Parathyroid adenoma (tissue), 2 donors: Measurements from ENCODE around the gene SLC29A1.

Source experiments
- H2AFZ ChIP-seq: fragments of 300-600 bp; sonication (generic); one replicate; pipeline ENCODE4 v1.7.0; 2017; ENCODE audit warnings: antibody characterized with exemption, mild to moderate bottlenecking
- H3K27ac ChIP-seq: fragments of 300-600 bp; sonication (generic); one replicate; pipeline ENCODE4 v1.7.0; 2017
- H3K27me3 ChIP-seq: fragments of 300-600 bp; sonication (generic); one replicate; pipeline ENCODE4 v1.7.0; 2017; ENCODE audit warnings: low read length; ENCODE audit not compliant: control insufficient read depth, insufficient read depth
- H3K36me3 ChIP-seq: fragments of 300-600 bp; sonication (generic); one replicate; pipeline ENCODE4 v1.7.0; 2017; ENCODE audit warnings: low read length; ENCODE audit not compliant: control insufficient read depth, insufficient read depth
- H3K4me1 ChIP-seq: fragments of 300-600 bp; sonication (generic); one replicate; pipeline ENCODE4 v1.7.0; 2017; ENCODE audit warnings: control low read depth
- H3K4me2 ChIP-seq: fragments of 300-600 bp; sonication (generic); one replicate; pipeline ENCODE4 v1.7.0; 2017; ENCODE audit warnings: low read length
- H3K4me3 ChIP-seq: fragments of 300-600 bp; sonication (generic); one replicate; pipeline ENCODE4 v1.7.0; 2017; ENCODE audit warnings: low read depth, low read length
- H3K79me2 ChIP-seq: fragments of 300-600 bp; sonication (generic); one replicate; pipeline ENCODE4 v1.7.0; 2017; ENCODE audit warnings: control low read depth
- H3K9ac ChIP-seq: fragments of 300-600 bp; sonication (generic); one replicate; pipeline ENCODE4 v1.7.0; 2017; ENCODE audit warnings: mild to moderate bottlenecking
- H3K9me3 ChIP-seq: fragments of 300-600 bp; sonication (generic); one replicate; pipeline ENCODE4 v1.7.0; 2017; ENCODE audit warnings: low read length; ENCODE audit not compliant: control insufficient read depth
- TF ChIP-seq, protein P1 (sequence below): fragments of 300-600 bp; sonication (generic); IDR thresholded peaks from one replicate; pipeline ENCODE4 v1.7.0; 2017; ENCODE audit warnings: antibody characterized with exemption, mild to moderate bottlenecking
- donor health status: primary hyperparathyroidism.

SLC29A1 gene

DNA sequence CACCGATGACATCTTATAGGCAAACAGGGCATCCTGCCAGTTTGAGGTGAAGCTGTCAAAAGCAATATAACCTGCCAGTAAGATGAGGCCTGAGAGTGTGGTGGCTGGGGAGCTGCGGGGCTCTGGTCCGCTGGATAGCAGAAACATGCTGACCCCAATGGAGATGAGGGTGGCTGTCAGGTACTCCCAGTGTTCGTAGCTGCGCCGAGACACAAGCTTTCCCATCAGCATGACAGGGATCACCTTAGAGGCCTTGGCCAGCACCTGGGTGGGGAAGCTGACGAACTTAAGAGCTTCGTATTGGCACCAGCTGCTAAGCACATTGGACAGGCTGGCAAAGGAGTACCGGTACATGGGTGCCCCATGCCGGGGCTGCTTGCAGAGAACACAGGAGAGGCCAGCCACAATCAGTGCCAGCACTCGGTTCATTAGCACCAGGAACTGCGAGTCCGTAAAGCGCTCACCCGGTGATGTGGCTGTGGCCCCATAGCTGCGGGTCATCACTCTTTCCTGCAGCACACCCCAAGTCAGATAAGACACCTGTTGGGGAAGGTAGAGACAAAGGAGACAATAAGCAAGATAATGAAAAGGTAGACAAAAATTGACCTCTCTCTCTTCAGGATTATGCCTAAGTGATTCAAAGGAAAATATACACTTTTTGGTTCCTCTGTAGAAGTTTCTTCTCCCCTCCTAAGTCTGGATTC lies 31.9 kb downstream of the SLC29A1 start:
- Histone ChIP-seq H3K27ac (no peak overlapping the region), H3K9me3 (no peaks in the 10 kb centered on the region), H3K4me1 (peaks cover 12% of the 10 kb centered on the region), H3K27me3 (no peaks in the 10 kb centered on the region), H3K9ac (no peak overlapping the region), H3K79me2 (no peaks in the 10 kb centered on the region), H2AFZ (no peak overlapping the region), H3K4me3 (no peak overlapping the region), H3K36me3 (no peaks in the 10 kb centered on the region), H3K4me2 (no peak overlapping the region)
- TF ChIP-seq, protein P1, sequence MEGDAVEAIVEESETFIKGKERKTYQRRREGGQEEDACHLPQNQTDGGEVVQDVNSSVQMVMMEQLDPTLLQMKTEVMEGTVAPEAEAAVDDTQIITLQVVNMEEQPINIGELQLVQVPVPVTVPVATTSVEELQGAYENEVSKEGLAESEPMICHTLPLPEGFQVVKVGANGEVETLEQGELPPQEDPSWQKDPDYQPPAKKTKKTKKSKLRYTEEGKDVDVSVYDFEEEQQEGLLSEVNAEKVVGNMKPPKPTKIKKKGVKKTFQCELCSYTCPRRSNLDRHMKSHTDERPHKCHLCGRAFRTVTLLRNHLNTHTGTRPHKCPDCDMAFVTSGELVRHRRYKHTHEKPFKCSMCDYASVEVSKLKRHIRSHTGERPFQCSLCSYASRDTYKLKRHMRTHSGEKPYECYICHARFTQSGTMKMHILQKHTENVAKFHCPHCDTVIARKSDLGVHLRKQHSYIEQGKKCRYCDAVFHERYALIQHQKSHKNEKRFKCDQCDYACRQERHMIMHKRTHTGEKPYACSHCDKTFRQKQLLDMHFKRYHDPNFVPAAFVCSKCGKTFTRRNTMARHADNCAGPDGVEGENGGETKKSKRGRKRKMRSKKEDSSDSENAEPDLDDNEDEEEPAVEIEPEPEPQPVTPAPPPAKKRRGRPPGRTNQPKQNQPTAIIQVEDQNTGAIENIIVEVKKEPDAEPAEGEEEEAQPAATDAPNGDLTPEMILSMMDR = no peak

DNA sequence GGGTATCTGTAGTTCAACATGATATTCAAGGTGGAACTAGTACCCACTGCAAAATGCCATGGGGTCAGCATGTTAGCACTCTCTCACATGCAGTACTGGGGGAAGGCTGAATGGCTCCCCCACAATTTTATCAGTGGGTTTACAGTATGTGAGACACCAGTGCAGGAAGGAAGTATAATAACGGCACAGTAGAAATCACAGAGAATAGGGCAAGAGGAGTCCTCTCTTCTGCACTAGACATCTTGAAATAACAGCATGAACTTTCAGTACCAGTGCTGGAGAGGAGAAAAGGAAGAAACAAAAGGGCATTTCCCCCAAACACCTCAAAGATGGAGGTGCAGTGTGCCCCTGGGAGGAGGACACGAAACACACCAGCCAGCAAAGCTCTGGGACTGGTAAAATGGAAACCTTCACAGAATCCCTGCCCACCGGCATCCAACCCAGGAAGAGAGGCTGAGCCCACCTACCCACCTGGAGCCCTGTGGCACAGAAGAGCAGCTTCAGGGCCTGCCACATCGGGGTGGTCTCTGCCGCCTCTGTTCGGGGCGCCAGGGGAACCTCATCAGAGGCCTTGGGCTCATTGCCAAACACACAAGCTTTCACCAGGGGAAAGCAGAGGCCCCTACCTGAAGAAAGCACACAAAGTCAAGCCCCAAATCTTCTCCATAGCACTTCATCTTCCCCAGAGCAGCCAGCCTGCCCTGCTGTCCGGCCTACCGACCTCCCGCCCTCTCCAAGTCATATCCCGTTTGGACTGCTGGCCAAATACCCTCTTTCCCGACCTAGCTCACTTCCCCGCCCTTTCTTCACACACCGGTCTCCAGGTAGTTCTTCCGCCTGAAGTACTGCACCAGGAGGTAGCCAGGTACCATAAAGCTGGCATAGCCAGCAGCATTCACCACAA lies 32.7 kb downstream of the SLC29A1 start:
- Histone ChIP-seq H3K9ac (no peak overlapping the region), H3K36me3 (no peaks in the 10 kb centered on the region), H3K9me3 (no peaks in the 10 kb centered on the region), H3K27ac (peak overlapping the region; percentile 81), H3K4me2 (peak overlapping the region; percentile 60), H2AFZ (peak overlapping the region; percentile 97), H3K4me3 (peak overlapping the region; percentile 67), H3K27me3 (no peaks in the 10 kb centered on the region), H3K4me1 (peaks cover 12% of the 10 kb centered on the region), H3K79me2 (no peaks in the 10 kb centered on the region)
- TF ChIP-seq, protein P1 = no peak

DNA sequence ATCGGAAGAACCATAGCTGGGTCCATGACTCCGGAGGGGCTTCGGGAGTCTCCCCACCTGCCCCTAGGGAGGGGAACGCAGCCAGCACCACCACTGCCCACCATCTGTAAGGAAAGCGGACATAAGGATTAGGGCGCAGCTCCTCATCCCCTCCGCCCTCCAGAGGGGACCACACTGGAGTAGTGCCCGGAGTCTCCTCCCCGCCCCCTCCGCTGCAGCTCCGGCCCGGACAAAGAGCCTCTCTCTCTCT lies 33.3 kb downstream of the SLC29A1 start:
- Histone ChIP-seq H3K27me3 (no peaks in the 10 kb centered on the region), H3K4me3 (peak overlapping the region; percentile 67), H3K9ac (no peak overlapping the region), H2AFZ (peak overlapping the region; percentile 97), H3K9me3 (no peaks in the 10 kb centered on the region), H3K27ac (peak overlapping the region; percentile 81), H3K4me1 (peaks cover 12% of the 10 kb centered on the region), H3K4me2 (peak overlapping the region; percentile 60), H3K36me3 (no peaks in the 10 kb centered on the region), H3K79me2 (no peaks in the 10 kb centered on the region)
- TF ChIP-seq, protein P1 = no peak

DNA sequence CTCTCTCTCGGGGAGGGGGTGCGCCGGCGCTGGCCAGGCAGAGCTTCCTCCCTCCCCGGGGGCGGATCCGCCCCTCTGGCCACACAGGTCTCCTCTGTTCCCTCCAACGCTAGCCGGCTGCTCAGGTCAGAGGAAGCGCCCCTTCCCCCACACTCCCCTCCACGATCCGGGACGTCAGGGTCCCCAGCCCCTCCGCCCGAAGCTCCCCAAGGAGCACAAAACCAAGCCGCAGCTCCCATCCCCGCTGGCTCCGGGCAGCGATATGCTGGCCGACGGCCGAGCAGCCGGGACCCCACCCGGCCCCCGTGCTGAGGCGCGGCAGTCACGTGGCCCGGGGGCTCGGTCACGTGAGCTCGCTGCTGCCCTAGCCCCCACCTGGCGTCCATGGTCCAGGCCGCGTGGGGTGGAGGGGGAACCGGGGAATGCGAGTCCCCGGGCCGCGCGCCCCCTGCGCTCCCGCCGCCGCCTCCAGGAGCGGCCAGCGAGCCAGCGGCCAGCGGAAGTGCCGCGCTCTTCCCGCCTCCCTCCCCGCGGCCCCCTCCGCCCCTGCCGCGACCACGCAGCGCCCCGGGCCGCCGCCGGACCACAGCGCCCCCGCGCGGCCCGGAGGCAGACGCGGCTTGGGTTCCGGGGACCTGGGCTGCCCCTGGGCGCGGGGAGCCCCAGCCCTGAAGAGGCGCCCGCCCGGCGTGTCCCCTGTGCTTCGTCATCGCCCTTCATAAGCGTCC lies 33.8 kb downstream of the SLC29A1 start, which contains the start of gene SLC35B2:
Gene SLC35B2, minus strand, starts transcription at position 504 of the 728 bp plus-strand sequence. Its CDS starts 118 bp downstream, at position 386.
- no peaks in the 10 kb centered on the region for H3K79me2 ChIP-seq
- no peaks in the 10 kb centered on the region for H3K36me3 ChIP-seq
- no peaks in the 10 kb centered on the region for H3K27me3 ChIP-seq
- H3K9ac ChIP-seq = peak within 1 kb of the TSS; percentile 0
- peak within 1 kb of the TSS; percentile 97 for H2AFZ ChIP-seq
- peaks cover 12% of the 10 kb centered on the region for H3K4me1 ChIP-seq
- H3K4me3 ChIP-seq = peak within 1 kb of the TSS; percentile 67
- no peaks in the 10 kb centered on the region for H3K9me3 ChIP-seq
- H3K27ac ChIP-seq = peak within 1 kb of the TSS; percentile 81
- H3K4me2 ChIP-seq = peak within 1 kb of the TSS; percentile 84
- TF ChIP-seq, protein P1 = peak; percentile 49
